K562 (cell line): ENCODE measurements around the gene GALE. TPM values are rescaled to one million over a fixed set of nuclear protein-coding genes. Genes with fewer than 3 reads are reported as not detected.
A peak's percentile ranks its signal among the peaks of the same experiment; 100 is the strongest.

Source experiments
- BDP1 ChIP-seq: IDR thresholded peaks from 3 replicates; pipeline ENCODE4 v1.6.1; 2011; ENCODE audit not compliant: insufficient read length, insufficient read depth
- BHLHE40 ChIP-seq: IDR thresholded peaks from 2 replicates; pipeline ENCODE4 v1.6.1; 2011; ENCODE audit warnings: low read length, improper control_type of control experiment
- BRD9 ChIP-seq: fragments of 450-650 bp; IDR thresholded peaks from 2 replicates; pipeline ENCODE4 v1.6.1; 2018; ENCODE audit warnings: low read depth; ENCODE audit not compliant: partially characterized antibody
- CBFA2T3 ChIP-seq: fragments of 450-650 bp; IDR thresholded peaks from 2 replicates; pipeline ENCODE4 v1.6.1; 2017
- CBX1 ChIP-seq: sonication (generic); IDR thresholded peaks from 2 replicates; pipeline ENCODE4 v1.6.1; 2016; ENCODE audit warnings: antibody characterized with exemption, low read depth, mild to moderate bottlenecking
- MCM5 ChIP-seq: fragments of 450-650 bp; IDR thresholded peaks from 2 replicates; pipeline ENCODE4 v1.6.1; 2016; ENCODE audit warnings: low read depth
- MTA3 ChIP-seq: fragments of 450-650 bp; formaldehyde crosslinking; IDR thresholded peaks from 2 replicates; pipeline ENCODE4 v1.6.1; 2017; ENCODE audit warnings: mild to moderate bottlenecking, borderline replicate concordance
- POLR2A ChIP-seq: fragments of 450-650 bp; conservative IDR thresholded peaks from 2 replicates; pipeline ENCODE4 v1.6.1; 2016
- SAFB ChIP-seq: fragments of 200-400 bp; formaldehyde crosslinking; IDR thresholded peaks from 2 replicates; pipeline ENCODE4 v1.6.1; 2017; ENCODE audit warnings: low read depth, low read length, borderline replicate concordance
- SOX6 ChIP-seq: fragments of 450-650 bp; IDR thresholded peaks from 2 replicates; pipeline ENCODE4 v1.6.1; 2014; ENCODE audit warnings: mild to moderate bottlenecking
- TBP ChIP-seq: optimal IDR thresholded peaks from 2 replicates; pipeline ENCODE3; 2011; ENCODE audit warnings: low read depth, low read length, improper control_type of control experiment
- ZNF282 ChIP-seq: sonication (generic); formaldehyde crosslinking; IDR thresholded peaks from 2 replicates; pipeline ENCODE4 v1.8.1; 2023; ENCODE audit warnings: missing genetic modification reagents
- ZNF830 ChIP-seq: fragments of 250-450 bp; sonication (Bioruptor Pico); IDR thresholded peaks from 2 replicates; pipeline ENCODE4 v1.5.0; 2021; ENCODE audit warnings: mild to moderate bottlenecking
- polyA plus RNA-seq, 8 experiments: library from polyadenylated mRNA; depleted of rRNA in 4 of 8; stranded (reverse) in 5 of 8; unstranded in 3 of 8; fragments of >200 nt; fragmentation: Nextera tagmentation in 2 of 8; fragmentation: Illumina TruSeq in 1 of 8; extraction: Ambion mirVana in 2 of 8; extraction: Trizol in 1 of 8; gene quantifications; 2 replicates each; pipeline versions ENCODE4 v1.2.1 to v1.2.3, GENCODE V29; 2011 to 2014; ENCODE audit warnings: inconsistent platforms in 1 of 8, missing spikeins in 1 of 8
- total RNA-seq, 7 experiments: library from RNA; depleted of rRNA in 6 of 7; stranded (reverse); fragments of >200 nt in 6 of 7; fragmentation: Illumina TruSeq in 2 of 7; extraction: Trizol in 2 of 7; gene quantifications; 2 replicates each; pipeline versions ENCODE4 v1.2.1 to v1.2.3, GENCODE V29; 2011 to 2021; ENCODE audit warnings: low replicate concordance in 1 of 7
- TF ChIP-seq, protein P1 (sequence below): sonication (generic); formaldehyde crosslinking; IDR thresholded peaks from 2 replicates; pipeline ENCODE4 v1.8.0; 2023; ENCODE audit warnings: mild to moderate bottlenecking, missing genetic modification reagents
- TF ChIP-seq, protein P2 (sequence below), 2 experiments: fragments of 450-650 bp in 1 of 2; sonication (generic) in 1 of 2; formaldehyde crosslinking in 1 of 2; IDR thresholded peaks in 1 of 2; conservative IDR thresholded peaks in 1 of 2; 2 replicates each; pipeline versions ENCODE4 v1.6.1 to v1.8.1; 2016 to 2023; ENCODE audit warnings: mild to moderate bottlenecking in 2 of 2, moderate library complexity in 2 of 2, inconsistent platforms in 1 of 2, missing genetic modification reagents in 1 of 2
- TF ChIP-seq, protein P3 (sequence below): fragments of 450-650 bp; IDR thresholded peaks from 2 replicates; pipeline ENCODE4 v1.6.1; 2014; ENCODE audit warnings: low read depth, mild to moderate bottlenecking, moderate library complexity, borderline replicate concordance
- TF ChIP-seq, protein P4 (sequence below): sonication (generic); formaldehyde crosslinking; IDR thresholded peaks from 2 replicates; pipeline ENCODE4 v1.8.1; 2023; ENCODE audit warnings: mild to moderate bottlenecking, missing genetic modification reagents

The GALE gene
- total and polyA plus RNA-seq, 9 of the 15 experiments (the other 6 are each of a cell fraction or from before 2014, with no cell fraction given), result 8.4 to 139 (median 88.3) TPM

DNA sequence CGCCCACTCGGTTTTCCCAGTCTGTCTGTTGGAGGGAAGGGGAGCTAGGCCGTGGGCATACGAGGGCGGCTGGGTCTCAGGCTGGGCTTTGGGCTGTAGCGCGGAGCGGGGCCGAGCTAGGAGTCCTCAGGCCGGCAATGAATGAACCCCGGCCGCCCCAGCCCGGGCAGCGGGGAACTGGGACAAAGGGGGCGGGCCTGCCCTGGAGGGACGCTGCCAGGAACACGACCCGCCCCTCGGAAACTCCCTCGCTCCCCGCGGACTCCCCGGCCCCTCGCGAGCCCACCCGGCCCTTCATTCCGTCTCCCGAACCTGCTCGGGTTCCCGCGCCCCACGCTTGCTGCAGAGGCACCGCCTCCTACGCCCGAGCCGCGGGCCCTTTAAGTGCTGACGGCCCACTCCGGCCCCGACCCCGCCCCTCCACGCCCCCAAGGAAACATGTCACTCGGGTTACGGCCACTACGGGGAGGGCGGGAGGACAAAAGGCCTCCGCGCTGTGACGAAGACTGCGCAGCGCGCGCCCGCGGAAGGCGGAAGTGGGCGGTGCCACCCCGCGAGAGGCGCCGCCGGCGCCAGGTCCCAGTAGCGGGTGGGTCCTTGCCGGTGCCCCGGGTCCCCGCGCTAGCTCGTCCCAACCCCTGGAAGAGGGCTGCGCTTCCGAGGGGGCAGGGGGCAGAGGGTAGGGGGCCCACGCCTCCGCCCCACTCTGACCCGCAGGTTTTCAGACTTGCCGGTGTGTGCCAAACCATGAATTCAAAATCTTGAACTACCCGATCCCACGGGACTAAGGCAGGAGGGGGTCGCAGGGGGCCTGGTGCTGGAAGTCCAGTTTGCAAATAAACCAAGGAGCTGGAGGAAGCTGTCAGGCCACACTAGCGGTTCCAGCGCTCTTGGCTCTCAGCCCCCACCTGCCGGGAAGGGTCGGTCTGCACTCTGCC lies at the start of gene GALE (continued):
- TF ChIP-seq BDP1 (no peak), ZNF830 (CRISPR knock-in tag) (peak; percentile 70), TBP (peak; percentile 70), ZNF282 (CRISPR knock-in tag) (no peak), CBFA2T3 (no peak), BRD9 (no peak), SAFB (peak; percentile 91; the same call in 1 of the 2 replicates), POLR2A (peak; percentile 89), MCM5 (no peak), BHLHE40 (no peak), SOX6 (peak; percentile 39; the same call in 1 of the 2 replicates), MTA3 (peak; percentile 99), CBX1 (peak; percentile 81; the same call in 1 of the 2 replicates)
- TF ChIP-seq, protein P1, sequence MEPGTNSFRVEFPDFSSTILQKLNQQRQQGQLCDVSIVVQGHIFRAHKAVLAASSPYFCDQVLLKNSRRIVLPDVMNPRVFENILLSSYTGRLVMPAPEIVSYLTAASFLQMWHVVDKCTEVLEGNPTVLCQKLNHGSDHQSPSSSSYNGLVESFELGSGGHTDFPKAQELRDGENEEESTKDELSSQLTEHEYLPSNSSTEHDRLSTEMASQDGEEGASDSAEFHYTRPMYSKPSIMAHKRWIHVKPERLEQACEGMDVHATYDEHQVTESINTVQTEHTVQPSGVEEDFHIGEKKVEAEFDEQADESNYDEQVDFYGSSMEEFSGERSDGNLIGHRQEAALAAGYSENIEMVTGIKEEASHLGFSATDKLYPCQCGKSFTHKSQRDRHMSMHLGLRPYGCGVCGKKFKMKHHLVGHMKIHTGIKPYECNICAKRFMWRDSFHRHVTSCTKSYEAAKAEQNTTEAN (CRISPR knock-in tag), result peak; percentile 78; the same call in 1 of the 2 replicates
- TF ChIP-seq, protein P2, sequence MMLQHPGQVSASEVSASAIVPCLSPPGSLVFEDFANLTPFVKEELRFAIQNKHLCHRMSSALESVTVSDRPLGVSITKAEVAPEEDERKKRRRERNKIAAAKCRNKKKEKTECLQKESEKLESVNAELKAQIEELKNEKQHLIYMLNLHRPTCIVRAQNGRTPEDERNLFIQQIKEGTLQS (IDR thresholded peaks at IDR 0.05), result peak; percentile 5; the same call in 1 of the 2 replicates
- TF ChIP-seq, protein P2 (CRISPR knock-in tag; conservative IDR thresholded peaks at IDR 0.05), result 0 out of 2 replicates have a peak, but pooled peaks have one; percentile 38
- TF ChIP-seq, protein P3, sequence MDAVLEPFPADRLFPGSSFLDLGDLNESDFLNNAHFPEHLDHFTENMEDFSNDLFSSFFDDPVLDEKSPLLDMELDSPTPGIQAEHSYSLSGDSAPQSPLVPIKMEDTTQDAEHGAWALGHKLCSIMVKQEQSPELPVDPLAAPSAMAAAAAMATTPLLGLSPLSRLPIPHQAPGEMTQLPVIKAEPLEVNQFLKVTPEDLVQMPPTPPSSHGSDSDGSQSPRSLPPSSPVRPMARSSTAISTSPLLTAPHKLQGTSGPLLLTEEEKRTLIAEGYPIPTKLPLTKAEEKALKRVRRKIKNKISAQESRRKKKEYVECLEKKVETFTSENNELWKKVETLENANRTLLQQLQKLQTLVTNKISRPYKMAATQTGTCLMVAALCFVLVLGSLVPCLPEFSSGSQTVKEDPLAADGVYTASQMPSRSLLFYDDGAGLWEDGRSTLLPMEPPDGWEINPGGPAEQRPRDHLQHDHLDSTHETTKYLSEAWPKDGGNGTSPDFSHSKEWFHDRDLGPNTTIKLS, result no peak; the same call in 1 of the 2 replicates
- TF ChIP-seq, protein P4, sequence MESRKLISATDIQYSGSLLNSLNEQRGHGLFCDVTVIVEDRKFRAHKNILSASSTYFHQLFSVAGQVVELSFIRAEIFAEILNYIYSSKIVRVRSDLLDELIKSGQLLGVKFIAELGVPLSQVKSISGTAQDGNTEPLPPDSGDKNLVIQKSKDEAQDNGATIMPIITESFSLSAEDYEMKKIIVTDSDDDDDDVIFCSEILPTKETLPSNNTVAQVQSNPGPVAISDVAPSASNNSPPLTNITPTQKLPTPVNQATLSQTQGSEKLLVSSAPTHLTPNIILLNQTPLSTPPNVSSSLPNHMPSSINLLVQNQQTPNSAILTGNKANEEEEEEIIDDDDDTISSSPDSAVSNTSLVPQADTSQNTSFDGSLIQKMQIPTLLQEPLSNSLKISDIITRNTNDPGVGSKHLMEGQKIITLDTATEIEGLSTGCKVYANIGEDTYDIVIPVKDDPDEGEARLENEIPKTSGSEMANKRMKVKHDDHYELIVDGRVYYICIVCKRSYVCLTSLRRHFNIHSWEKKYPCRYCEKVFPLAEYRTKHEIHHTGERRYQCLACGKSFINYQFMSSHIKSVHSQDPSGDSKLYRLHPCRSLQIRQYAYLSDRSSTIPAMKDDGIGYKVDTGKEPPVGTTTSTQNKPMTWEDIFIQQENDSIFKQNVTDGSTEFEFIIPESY (CRISPR knock-in tag), result peak; percentile 74
